VCaP (cell line): ENCODE results near the gene P2RY14.
"Not testable (repeated sequence)": the region's sequence is repeated elsewhere in the genome, so short reads cannot be mapped to it uniquely, and the experiment has no call there.

Source experiments
- H3K27ac ChIP-seq: fragments of 450-650 bp; 2 replicates; pipeline ENCODE4 v1.5.1; 2017
- TF ChIP-seq, protein P1 (sequence below): fragments of 450-650 bp; conservative IDR thresholded peaks from 2 replicates; pipeline ENCODE4 v1.5.1; 2017; ENCODE audit warnings: mild to moderate bottlenecking, moderate library complexity

P2RY14 gene

GRCh38 chr3:151182349-151183079 lies 95.8 kb downstream of the P2RY14 start:
- no peak overlapping the region for H3K27ac ChIP-seq
- TF ChIP-seq, protein P1, sequence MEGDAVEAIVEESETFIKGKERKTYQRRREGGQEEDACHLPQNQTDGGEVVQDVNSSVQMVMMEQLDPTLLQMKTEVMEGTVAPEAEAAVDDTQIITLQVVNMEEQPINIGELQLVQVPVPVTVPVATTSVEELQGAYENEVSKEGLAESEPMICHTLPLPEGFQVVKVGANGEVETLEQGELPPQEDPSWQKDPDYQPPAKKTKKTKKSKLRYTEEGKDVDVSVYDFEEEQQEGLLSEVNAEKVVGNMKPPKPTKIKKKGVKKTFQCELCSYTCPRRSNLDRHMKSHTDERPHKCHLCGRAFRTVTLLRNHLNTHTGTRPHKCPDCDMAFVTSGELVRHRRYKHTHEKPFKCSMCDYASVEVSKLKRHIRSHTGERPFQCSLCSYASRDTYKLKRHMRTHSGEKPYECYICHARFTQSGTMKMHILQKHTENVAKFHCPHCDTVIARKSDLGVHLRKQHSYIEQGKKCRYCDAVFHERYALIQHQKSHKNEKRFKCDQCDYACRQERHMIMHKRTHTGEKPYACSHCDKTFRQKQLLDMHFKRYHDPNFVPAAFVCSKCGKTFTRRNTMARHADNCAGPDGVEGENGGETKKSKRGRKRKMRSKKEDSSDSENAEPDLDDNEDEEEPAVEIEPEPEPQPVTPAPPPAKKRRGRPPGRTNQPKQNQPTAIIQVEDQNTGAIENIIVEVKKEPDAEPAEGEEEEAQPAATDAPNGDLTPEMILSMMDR: no peak

DNA sequence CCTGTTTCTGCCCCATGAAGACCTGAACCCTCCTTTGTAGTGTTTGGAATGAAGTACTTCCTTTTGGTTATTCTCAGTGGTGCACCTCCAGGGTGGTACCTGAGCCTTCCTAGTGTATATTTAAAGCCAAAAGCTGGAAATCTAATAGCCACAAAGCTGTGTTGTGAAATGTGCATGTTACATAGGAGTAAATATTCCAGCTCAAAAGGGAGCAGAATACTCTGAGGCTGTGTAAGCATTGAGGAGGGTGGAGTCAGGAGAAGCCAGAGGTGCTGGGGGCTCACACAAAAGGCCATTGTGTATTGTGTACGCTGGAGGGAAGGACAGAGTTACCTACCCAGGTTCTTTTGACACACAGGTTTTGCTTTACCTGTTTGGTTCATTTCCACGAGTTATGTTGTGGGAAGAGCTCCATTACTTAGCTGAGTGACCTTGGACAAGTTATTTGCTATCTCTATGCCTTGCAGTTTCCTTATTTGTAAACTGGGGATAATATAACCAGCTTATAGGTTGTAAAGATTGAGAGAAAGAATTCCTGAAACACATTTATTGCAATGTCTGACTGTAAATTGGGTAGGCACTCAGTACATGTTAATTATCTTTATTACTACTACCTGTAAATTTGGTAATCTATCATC lies 100.0 kb downstream of the P2RY14 start:
- no peak overlapping the region for H3K27ac ChIP-seq
- TF ChIP-seq, protein P1: no peak

DNA sequence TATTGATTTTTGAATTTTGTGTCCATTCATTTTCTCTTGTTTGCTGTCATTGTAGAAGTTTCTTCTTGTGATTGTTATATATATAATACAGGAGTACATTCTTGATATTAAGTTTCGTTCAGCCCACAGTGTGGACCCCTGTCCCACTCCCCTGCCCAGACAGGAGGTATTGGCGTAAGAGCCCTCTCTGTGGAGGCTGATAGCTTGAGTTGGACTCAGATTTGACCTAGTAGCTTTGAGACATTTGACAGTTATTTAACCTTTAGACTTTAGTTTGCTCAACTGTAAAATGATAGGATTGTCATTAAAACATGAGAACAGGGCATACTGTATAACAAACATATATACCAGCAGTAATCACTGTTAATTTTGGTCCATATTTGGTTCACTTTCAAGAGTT lies 102.4 kb downstream of the P2RY14 start:
- TF ChIP-seq, protein P1: no peak
- H3K27ac ChIP-seq: no peak overlapping the region

- H3K27ac ChIP-seq: no peak overlapping the region
- TF ChIP-seq, protein P1: no peak
These were observed 104.0 kb downstream of the P2RY14 start for GRCh38 chr3:151174351-151174750.

DNA sequence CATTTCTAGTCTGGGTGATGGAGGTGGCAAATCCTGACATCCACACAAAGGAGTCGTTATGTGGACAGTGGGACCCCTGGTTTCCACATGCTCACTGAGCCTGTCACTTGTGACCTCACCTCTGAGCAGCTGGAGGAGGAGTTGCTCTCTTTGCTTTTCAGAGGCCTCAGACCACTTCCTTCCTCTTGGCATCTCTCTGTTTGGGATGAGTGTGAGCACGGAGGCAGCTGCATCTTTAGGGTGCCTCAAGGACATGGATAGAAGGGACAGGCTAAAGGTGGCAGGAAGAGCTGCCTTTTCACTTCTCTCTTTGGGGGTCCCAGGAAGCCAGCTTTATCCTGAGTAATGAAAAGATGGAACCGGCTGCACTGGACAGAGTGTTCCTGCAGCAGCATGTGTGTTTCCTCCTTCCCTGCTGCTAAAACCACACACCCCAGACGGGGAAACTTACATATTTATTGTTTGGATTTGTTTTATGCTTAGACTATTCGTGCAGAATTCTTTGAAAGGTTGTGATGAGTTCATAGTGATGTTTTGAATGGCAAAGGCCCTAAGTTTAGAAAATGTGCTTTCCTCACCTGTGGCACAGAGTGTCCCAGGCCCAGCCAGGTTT lies 107.1 kb downstream of the P2RY14 start:
- TF ChIP-seq, protein P1: no peak
- H3K27ac ChIP-seq: no peak overlapping the region

DNA sequence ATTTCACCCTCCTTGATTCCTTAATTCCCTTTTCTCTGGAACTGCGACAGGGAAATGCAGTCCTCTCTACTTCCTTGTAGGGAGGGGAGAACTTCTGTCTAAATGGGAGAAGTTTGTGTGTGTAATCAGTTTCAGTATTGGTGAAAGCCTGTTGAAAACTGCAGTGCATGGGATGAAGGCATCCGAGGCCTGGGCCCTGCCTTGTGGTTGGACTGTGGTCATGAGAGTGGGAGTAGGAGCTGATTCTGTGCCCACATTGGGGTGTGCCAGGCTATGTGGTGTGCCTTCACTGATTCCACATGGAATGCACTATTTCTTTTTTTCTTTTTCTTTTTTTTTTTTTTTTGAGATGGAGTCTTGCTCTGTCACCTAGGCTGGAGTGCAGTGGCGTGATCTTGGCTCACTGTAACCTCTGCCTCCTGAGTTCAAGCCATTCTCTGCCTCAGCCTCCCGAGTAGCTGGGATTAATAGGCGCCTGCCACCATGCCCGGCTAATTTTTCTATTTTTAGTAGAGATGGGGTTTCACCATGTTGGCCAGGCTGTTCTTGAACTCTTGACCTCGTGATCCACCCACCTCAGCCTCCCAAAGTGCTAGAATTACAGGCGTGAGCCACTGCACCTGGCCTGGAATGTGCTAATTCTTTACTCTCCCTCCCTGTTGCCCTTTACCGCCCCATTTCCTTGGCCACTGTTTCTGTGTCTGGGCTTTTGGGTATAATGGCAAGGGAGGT lies 108.2 kb downstream of the P2RY14 start:
- H3K27ac ChIP-seq: not testable (repeated sequence)

GRCh38 chr3:151169262-151169947 lies 108.9 kb downstream of the P2RY14 start:
- H3K27ac ChIP-seq: no peak overlapping the region
- TF ChIP-seq, protein P1: no peak
